A549 (cell line): Measurements from ENCODE around the gene GNAL.

Experiments
- CHD2 ChIP-seq: fragments of 150-350 bp; IDR thresholded peaks from 2 replicates; pipeline ENCODE4 v1.6.1; 2014; ENCODE audit warnings: low read length; ENCODE audit not compliant: partially characterized antibody
- EHF ChIP-seq: fragments of 250-450 bp; sonication (Bioruptor Pico); IDR thresholded peaks from 2 replicates; pipeline ENCODE4 v1.5.0; 2020; ENCODE audit warnings: mild to moderate bottlenecking
- EP300 ChIP-seq, 2 experiments: fragments of >200 bp; sonication (Bioruptor Twin); formaldehyde crosslinking; IDR thresholded peaks; 2 replicates in 1 of 2; 3 replicates in 1 of 2; pipeline ENCODE4 v1.6.1; 2016 to 2017
- GATA3 ChIP-seq: IDR thresholded peaks from 2 replicates; pipeline ENCODE4 v1.6.1; 2012; ENCODE audit warnings: borderline replicate concordance
- KDM5A ChIP-seq: fragments of 200-600 bp; sonication (generic); IDR thresholded peaks from 2 replicates; pipeline ENCODE4 v1.6.1; 2016; ENCODE audit warnings: antibody characterized with exemption, mild to moderate bottlenecking
- MAZ ChIP-seq: fragments of 150-350 bp; IDR thresholded peaks from 2 replicates; pipeline ENCODE4 v1.6.1; 2014; ENCODE audit warnings: antibody characterized with exemption, low read depth, low read length, borderline replicate concordance
- NR3C1 ChIP-seq: fragments of >200 bp; sonication (Bioruptor Twin); formaldehyde crosslinking; IDR thresholded peaks from 3 replicates; pipeline ENCODE4 v1.6.1; 2017
- POLR2A ChIP-seq: IDR thresholded peaks from 2 replicates; pipeline ENCODE4 v1.6.1; 2012; ENCODE audit warnings: mild to moderate bottlenecking, low read length
- POLR2AphosphoS2 ChIP-seq: conservative IDR thresholded peaks from 2 replicates; pipeline ENCODE4 v1.6.1; 2012; ENCODE audit warnings: low read length, improper control_type of control experiment, inconsistent platforms
- RAD21 ChIP-seq, 2 experiments: fragments of >200 bp in 1 of 2; sonication (Bioruptor Twin) in 1 of 2; formaldehyde crosslinking in 1 of 2; IDR thresholded peaks in 1 of 2; conservative IDR thresholded peaks in 1 of 2; 2 replicates in 1 of 2; 3 replicates in 1 of 2; pipeline ENCODE4 v1.6.1; 2012 to 2018; ENCODE audit warnings: inconsistent platforms in 1 of 2
- RCOR1 ChIP-seq: fragments of 150-350 bp; IDR thresholded peaks from 2 replicates; pipeline ENCODE4 v1.6.1; 2014; ENCODE audit warnings: antibody characterized with exemption, low read length, low read depth
- TF ChIP-seq, protein P1 (sequence below): fragments of >200 bp; sonication (Bioruptor Twin); formaldehyde crosslinking; IDR thresholded peaks from 3 replicates; pipeline ENCODE4 v1.5.1; 2016
- TF ChIP-seq, protein P2 (sequence below): fragments of 450-650 bp; IDR thresholded peaks from 2 replicates; pipeline ENCODE4 v1.6.1; 2014; ENCODE audit warnings: antibody characterized with exemption
- TF ChIP-seq, protein P3 (sequence below): IDR thresholded peaks from 2 replicates; pipeline ENCODE4 v1.6.1; 2012; ENCODE audit warnings: low read depth, borderline replicate concordance

DNA sequence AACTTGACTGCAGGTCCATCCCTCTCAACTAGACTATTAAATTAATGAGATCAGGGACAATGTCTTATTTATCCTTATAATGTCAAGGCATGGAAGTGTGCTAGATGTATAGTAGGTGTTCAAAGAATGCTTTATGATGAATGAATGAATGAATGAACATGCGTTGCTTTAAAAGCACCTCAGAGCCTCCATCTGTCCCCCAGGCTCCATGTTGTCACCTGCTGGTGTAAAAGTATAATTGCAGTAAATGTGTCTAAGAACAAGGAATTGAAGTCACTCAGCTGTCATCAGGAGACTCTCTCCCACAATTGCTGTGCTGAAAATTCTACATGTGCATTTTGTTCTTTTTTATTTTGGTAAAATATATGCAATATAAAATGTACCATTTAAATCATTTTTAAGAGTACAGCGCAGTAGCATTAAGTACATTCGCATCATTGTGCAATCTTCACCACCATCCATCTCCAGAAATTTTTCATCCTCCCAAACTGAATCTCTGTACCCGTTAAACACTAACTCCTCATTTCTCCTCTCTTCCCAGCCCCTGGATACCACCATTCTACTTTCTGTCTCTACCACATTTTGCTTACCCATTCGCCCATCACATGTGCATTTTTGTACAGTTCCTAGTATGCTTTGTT, 52.6 kb downstream of the GNAL start:
- TF ChIP-seq, protein P1, sequence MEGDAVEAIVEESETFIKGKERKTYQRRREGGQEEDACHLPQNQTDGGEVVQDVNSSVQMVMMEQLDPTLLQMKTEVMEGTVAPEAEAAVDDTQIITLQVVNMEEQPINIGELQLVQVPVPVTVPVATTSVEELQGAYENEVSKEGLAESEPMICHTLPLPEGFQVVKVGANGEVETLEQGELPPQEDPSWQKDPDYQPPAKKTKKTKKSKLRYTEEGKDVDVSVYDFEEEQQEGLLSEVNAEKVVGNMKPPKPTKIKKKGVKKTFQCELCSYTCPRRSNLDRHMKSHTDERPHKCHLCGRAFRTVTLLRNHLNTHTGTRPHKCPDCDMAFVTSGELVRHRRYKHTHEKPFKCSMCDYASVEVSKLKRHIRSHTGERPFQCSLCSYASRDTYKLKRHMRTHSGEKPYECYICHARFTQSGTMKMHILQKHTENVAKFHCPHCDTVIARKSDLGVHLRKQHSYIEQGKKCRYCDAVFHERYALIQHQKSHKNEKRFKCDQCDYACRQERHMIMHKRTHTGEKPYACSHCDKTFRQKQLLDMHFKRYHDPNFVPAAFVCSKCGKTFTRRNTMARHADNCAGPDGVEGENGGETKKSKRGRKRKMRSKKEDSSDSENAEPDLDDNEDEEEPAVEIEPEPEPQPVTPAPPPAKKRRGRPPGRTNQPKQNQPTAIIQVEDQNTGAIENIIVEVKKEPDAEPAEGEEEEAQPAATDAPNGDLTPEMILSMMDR: peak; percentile 39; the same call in 2 of the 3 replicates
- TF ChIP-seq KDM5A: no peak
- no peak for TF ChIP-seq CHD2
- TF ChIP-seq MAZ: no peak
- TF ChIP-seq, protein P2, sequence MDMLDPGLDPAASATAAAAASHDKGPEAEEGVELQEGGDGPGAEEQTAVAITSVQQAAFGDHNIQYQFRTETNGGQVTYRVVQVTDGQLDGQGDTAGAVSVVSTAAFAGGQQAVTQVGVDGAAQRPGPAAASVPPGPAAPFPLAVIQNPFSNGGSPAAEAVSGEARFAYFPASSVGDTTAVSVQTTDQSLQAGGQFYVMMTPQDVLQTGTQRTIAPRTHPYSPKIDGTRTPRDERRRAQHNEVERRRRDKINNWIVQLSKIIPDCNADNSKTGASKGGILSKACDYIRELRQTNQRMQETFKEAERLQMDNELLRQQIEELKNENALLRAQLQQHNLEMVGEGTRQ: no peak
- no peak for TF ChIP-seq POLR2AphosphoS2
- no peak for TF ChIP-seq POLR2A
- peak; percentile 28 to 32; a peak in 2 of 5 replicates for TF ChIP-seq RAD21 (conservative IDR thresholded peaks at IDR 0.05 in 1 of 2, IDR thresholded peaks at IDR 0.05 in 1 of 2)
- no peak for TF ChIP-seq GATA3
- TF ChIP-seq EP300 (IDR thresholded peaks at IDR 0.05): no peak
- no peak for TF ChIP-seq EHF (CRISPR knock-in tag)
- no peak for TF ChIP-seq RCOR1
- TF ChIP-seq, protein P3, sequence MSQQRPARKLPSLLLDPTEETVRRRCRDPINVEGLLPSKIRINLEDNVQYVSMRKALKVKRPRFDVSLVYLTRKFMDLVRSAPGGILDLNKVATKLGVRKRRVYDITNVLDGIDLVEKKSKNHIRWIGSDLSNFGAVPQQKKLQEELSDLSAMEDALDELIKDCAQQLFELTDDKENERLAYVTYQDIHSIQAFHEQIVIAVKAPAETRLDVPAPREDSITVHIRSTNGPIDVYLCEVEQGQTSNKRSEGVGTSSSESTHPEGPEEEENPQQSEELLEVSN: no peak
- no peak for TF ChIP-seq NR3C1
